COLO668 (cell line): ENCODE data around the gene MRNIP.
"Not testable (repeated sequence)": the region's sequence is repeated elsewhere in the genome, so short reads cannot be mapped to it uniquely, and the experiment has no call there.

Experiments
- DNase-seq: peaks from one replicate; lab custom pipeline; 2025; ENCODE audit not compliant: unreplicated experiment; lab: John Stamatoyannopoulos, UW

The MRNIP gene

GRCh38 chr5:179872055-179872827, 13.6 kb upstream of the MRNIP start:
- DNase-seq, result no peak

- DNase-seq, result not testable (repeated sequence)
Measured at GRCh38 chr5:179871533-179871932, 12.9 kb upstream of the MRNIP start.

GRCh38 chr5:179870952-179871351, 12.3 kb upstream of the MRNIP start:
- DNase-seq, result no peak

GRCh38 chr5:179870403-179870903, 11.8 kb upstream of the MRNIP start:
- DNase-seq, result no peak

GRCh38 chr5:179869641-179870402, 11.2 kb upstream of the MRNIP start:
- no peak for DNase-seq

GRCh38 chr5:179869101-179869500, 10.5 kb upstream of the MRNIP start:
- no peak for DNase-seq

GRCh38 chr5:179868541-179868940, 9.9 kb upstream of the MRNIP start:
- DNase-seq, result no peak

- no peak for DNase-seq
Measured at GRCh38 chr5:179867476-179867875, 8.9 kb upstream of the MRNIP start.

- DNase-seq, result no peak
Measured at GRCh38 chr5:179867079-179867465, 8.5 kb upstream of the MRNIP start.

GRCh38 chr5:179866241-179867078, 7.8 kb upstream of the MRNIP start:
- no peak for DNase-seq

GRCh38 chr5:179865491-179866240, 7.0 kb upstream of the MRNIP start:
- DNase-seq, result no peak

GRCh38 chr5:179864686-179865085, 6.1 kb upstream of the MRNIP start:
- DNase-seq, result no peak

- DNase-seq, result no peak
Measured at GRCh38 chr5:179863449-179864085, 5.0 kb upstream of the MRNIP start.

- no peak for DNase-seq
Measured at GRCh38 chr5:179862891-179863290, 4.3 kb upstream of the MRNIP start.

GRCh38 chr5:179862296-179862695, 3.7 kb upstream of the MRNIP start:
- DNase-seq, result no peak

GRCh38 chr5:179860301-179860700, 1.7 kb upstream of the MRNIP start:
- DNase-seq, result no peak

GRCh38 chr5:179858241-179858585, 404 bp downstream of the MRNIP start:
- peak; percentile 60 for DNase-seq

GRCh38 chr5:179854356-179854755, 4.3 kb downstream of the MRNIP start:
- no peak for DNase-seq

- DNase-seq, result no peak
Measured at GRCh38 chr5:179852993-179853547, 5.5 kb downstream of the MRNIP start.

GRCh38 chr5:179841621-179842020, 17.0 kb downstream of the MRNIP start:
- no peak for DNase-seq
